ENCODE data around the gene XNDC1N. TPM values are rescaled to one million over a fixed set of nuclear protein-coding genes. Genes with fewer than 3 reads are reported as not detected.

Gene XNDC1N
- polyA plus RNA-seq, 1 of the 3 experiments (the other 2 are of a cell fraction) = 3.4 TPM

GRCh38 chr11:71971680-71972079, 43.3 kb upstream of the XNDC1N start:
- ChIA-PET CTCF (interaction anchor here (0.6 to 1.3 kb wide), 3 partner anchors 16 to 476 kb away, joined by 3 to 4 read pairs (median 3); partner anchors contain the start of gene CLPB), POLR2A (no interaction called here)
- Histone ChIP-seq H3K9ac (no peak overlapping the region), H3K36me3 (replicated peaks in 1 of 2; ENCODE audit: control insufficient read depth in 1 of 2, insufficient read depth in 2 of 2, low read length in 1 of 2) (peaks cover 16 to 48% of the 10 kb centered on the region in 2 experiments), H2AFZ (ENCODE audit: low read depth) (no peak overlapping the region), H3K4me1 (ENCODE audit: control insufficient read depth in 1 of 2, insufficient read depth in 2 of 2, low read depth in 1 of 2, low read length in 1 of 2) (no peaks in the 10 kb centered on the region), H3K4me3 (ENCODE audit: low read depth in 2 of 2, low read length in 1 of 2) (no peak overlapping the region), H3K4me2 (no peak overlapping the region), H3K9me3 (no peaks in the 10 kb centered on the region), H3K27ac (ENCODE audit: low read depth in 2 of 2, low read length in 1 of 2) (no peak overlapping the region), H3F3A (replicated peaks; ENCODE audit: insufficient read depth) (no peaks in the 10 kb centered on the region), H3K9me2 (no peaks in the 10 kb centered on the region), H4K20me1 (ENCODE audit: insufficient read depth) (no peaks in the 10 kb centered on the region), H3K79me2 (ENCODE audit: insufficient read depth) (peaks cover 28% of the 10 kb centered on the region), H3K27me3 (ENCODE audit: insufficient read depth) (no peaks in the 10 kb centered on the region)
- WGBS (ENCODE audit: low lambda C conversion rate) = 88% methylated on average over 2 of the region's 2 CpGs
- DNase-seq = no peak
- no peak for TF ChIP-seq RCOR1 (IDR thresholded peaks at IDR 0.05; ENCODE audit: low read length)
- TF ChIP-seq FOXJ3 (CRISPR knock-in tag; IDR thresholded peaks at IDR 0.05) = no peak
- TF ChIP-seq EZH2phosphoT487 (IDR thresholded peaks at IDR 0.05; ENCODE audit: borderline replicate concordance, low read depth) = no peak
- TF ChIP-seq NFIC (IDR thresholded peaks at IDR 0.05; ENCODE audit: borderline replicate concordance) = no peak
- no peak for TF ChIP-seq REST (IDR thresholded peaks at IDR 0.05; ENCODE audit: low read depth, low read length)
- no peak for TF ChIP-seq FOXM1 (IDR thresholded peaks at IDR 0.05; ENCODE audit: low read depth)
- TF ChIP-seq TCF12 (IDR thresholded peaks at IDR 0.05) = no peak
- no peak for TF ChIP-seq YY1 (IDR thresholded peaks at IDR 0.05; ENCODE audit: low read depth)
- no peak for TF ChIP-seq TEAD4 (IDR thresholded peaks at IDR 0.05; ENCODE audit: borderline replicate concordance, insufficient read depth)
- no peak for TF ChIP-seq NRF1 (IDR thresholded peaks at IDR 0.05; ENCODE audit: low read depth, low read length)

- Histone ChIP-seq H3K4me1 (ENCODE audit: control insufficient read depth in 1 of 2, insufficient read depth in 2 of 2, low read depth in 1 of 2, low read length in 1 of 2) (no peaks in the 10 kb centered on the region), H3K27ac (ENCODE audit: low read depth in 2 of 2, low read length in 1 of 2) (no peak overlapping the region), H4K20me1 (ENCODE audit: insufficient read depth) (no peaks in the 10 kb centered on the region), H3F3A (replicated peaks; ENCODE audit: insufficient read depth) (peaks cover 5% of the 10 kb centered on the region), H3K27me3 (ENCODE audit: insufficient read depth) (no peaks in the 10 kb centered on the region), H3K9me2 (no peaks in the 10 kb centered on the region), H3K4me3 (ENCODE audit: low read depth in 2 of 2, low read length in 1 of 2) (no peak overlapping the region), H3K79me2 (ENCODE audit: insufficient read depth) (peaks cover 52% of the 10 kb centered on the region), H3K9me3 (no peaks in the 10 kb centered on the region), H3K4me2 (no peak overlapping the region), H3K9ac (no peak overlapping the region), H3K36me3 (replicated peaks in 1 of 2; ENCODE audit: control insufficient read depth in 1 of 2, insufficient read depth in 2 of 2, low read length in 1 of 2) (peaks cover 10 to 55% of the 10 kb centered on the region in 2 experiments), H2AFZ (ENCODE audit: low read depth) (no peak overlapping the region)
- WGBS (ENCODE audit: low lambda C conversion rate) = 86% methylated on average over 4 of the region's 4 CpGs
- no peak for DNase-seq
- TF ChIP-seq YY1 (IDR thresholded peaks at IDR 0.05; ENCODE audit: low read depth) = no peak
- POLR2A ChIA-PET = interaction anchor here (0.7 kb wide), 1 partner anchor 36 kb away, joined by 3 read pairs; the partner anchor contains the start of genes RNF121 and XNDC1N
- CTCF ChIA-PET = interaction anchor here (1.0 to 3.6 kb wide), 2 partner anchors 13 to 27 kb away, joined by 3 to 24 read pairs; no protein-coding TSS in a partner anchor
These were observed 36.2 kb upstream of the XNDC1N start for GRCh38 chr11:71964641-71965040.
